Stimulated activated naive CD8-positive, alpha-beta T cell treated with anti-CD3 and anti-CD28 coated beads, Interleukin-15, Interleukin-2, amounts not matched to agents 100 U/mL and 50 U/mL, for 24 hours (primary cell): ENCODE measurements around the gene GALNT9.
"Not testable (repeated sequence)": the region's sequence is repeated elsewhere in the genome, so short reads cannot be mapped to it uniquely, and the experiment has no call there.

ENCODE experiments used
- ATAC-seq: fragments of 150-1000 bp; cut with Tn5 transposase; one replicate; pipeline ENCODE4 v1.10.0; 2021
- DNase-seq: peaks from one replicate; pipeline ENCODE4 v3.0.0; 2021

GALNT9 gene

GRCh38 chr12:132278401-132279183, 50.8 kb downstream of the GALNT9 start:
- ATAC-seq, result no peak
- DNase-seq, result no peak

- ATAC-seq (no peak), DNase-seq (no peak)
Observed at GRCh38 chr12:132277949-132278348, 51.4 kb downstream of the GALNT9 start.

- ATAC-seq (no peak), DNase-seq (no peak)
Observed at GRCh38 chr12:132277374-132277941, 51.9 kb downstream of the GALNT9 start.

GRCh38 chr12:132276827-132277373, 52.5 kb downstream of the GALNT9 start:
- DNase-seq (no peak), ATAC-seq (no peak)

- ATAC-seq, result no peak
- DNase-seq, result no peak
Observed at GRCh38 chr12:132276066-132276826, 53.1 kb downstream of the GALNT9 start.

- DNase-seq (no peak), ATAC-seq (no peak)
Observed at GRCh38 chr12:132275631-132276030, 53.8 kb downstream of the GALNT9 start.

GRCh38 chr12:132275110-132275531, 54.3 kb downstream of the GALNT9 start:
- DNase-seq (no peak), ATAC-seq (no peak)

- DNase-seq (no peak), ATAC-seq (no peak)
Observed at GRCh38 chr12:132273992-132274334, 55.4 kb downstream of the GALNT9 start.

- no peak for DNase-seq
- ATAC-seq, result no peak
Observed at GRCh38 chr12:132272711-132273110, 56.7 kb downstream of the GALNT9 start.

- DNase-seq, result no peak
- ATAC-seq, result no peak
Observed at GRCh38 chr12:132271755-132272092, 57.7 kb downstream of the GALNT9 start.

GRCh38 chr12:132270969-132271754, 58.2 kb downstream of the GALNT9 start:
- DNase-seq, result no peak
- ATAC-seq, result no peak

GRCh38 chr12:132270516-132270915, 58.9 kb downstream of the GALNT9 start:
- no peak for ATAC-seq
- no peak for DNase-seq

GRCh38 chr12:132269271-132269968, 60.0 kb downstream of the GALNT9 start:
- ATAC-seq (no peak), DNase-seq (no peak)

GRCh38 chr12:132268674-132269073, 60.7 kb downstream of the GALNT9 start:
- DNase-seq (no peak), ATAC-seq (no peak)

- ATAC-seq (no peak), DNase-seq (no peak)
Observed at GRCh38 chr12:132267873-132268272, 61.5 kb downstream of the GALNT9 start.

GRCh38 chr12:132266802-132267201, 62.6 kb downstream of the GALNT9 start:
- no peak for DNase-seq
- no peak for ATAC-seq

GRCh38 chr12:132266370-132266769, 63.0 kb downstream of the GALNT9 start:
- ATAC-seq (no peak), DNase-seq (no peak)

GRCh38 chr12:132265822-132266221, 63.6 kb downstream of the GALNT9 start:
- not testable (repeated sequence) for DNase-seq, ATAC-seq

GRCh38 chr12:132265056-132265800, 64.2 kb downstream of the GALNT9 start:
- no peak for ATAC-seq
- DNase-seq, result no peak

GRCh38 chr12:132264086-132265010, 65.0 kb downstream of the GALNT9 start:
- no peak for ATAC-seq
- DNase-seq, result no peak
